Activated CD4-positive, alpha-beta T cell treated with anti-CD3 and anti-CD28 coated beads, Interleukin-2, amount 10 ng/mL, durations not matched to agents 7 days and 5 days (primary cell): ENCODE results near the gene CYTH1. TPM values are rescaled to one million over a fixed set of nuclear protein-coding genes. Genes with fewer than 3 reads are reported as not detected.
"Not testable (repeated sequence)": the region's sequence is repeated elsewhere in the genome, so short reads cannot be mapped to it uniquely, and the experiment has no call there.

Experiments
- CTCF ChIA-PET: fragments of 350-600 bp; sonication (Branson Sonifier 250); formaldehyde crosslinking; loops from one replicate; lab custom pipeline; 2021; ENCODE audit warnings: antibody characterized with exemption; lab: Charles Lee
- POLR2A ChIA-PET: fragments of 350-600 bp; sonication (Branson Sonifier 250); formaldehyde crosslinking; loops from one replicate; lab custom pipeline; 2021; ENCODE audit warnings: antibody characterized with exemption; lab: Charles Lee
- DNase-seq: peaks from one replicate; pipeline ENCODE4 v3.0.0-alpha.2; 2020
- H3K27ac Mint-ChIP-seq: one replicate; pipeline ENCODE4 v1.8.0; 2021; ENCODE audit warnings: mild to moderate bottlenecking, moderate library complexity, mixed read lengths
- H3K27me3 Mint-ChIP-seq: one replicate; pipeline ENCODE4 v1.8.0; 2021; ENCODE audit warnings: mixed read lengths
- H3K36me3 Mint-ChIP-seq: one replicate; pipeline ENCODE4 v1.8.0; 2021; ENCODE audit warnings: low read depth, mixed read lengths
- H3K4me1 Mint-ChIP-seq: one replicate; pipeline ENCODE4 v1.8.0; 2021; ENCODE audit warnings: mixed read lengths
- H3K4me3 Mint-ChIP-seq: one replicate; pipeline ENCODE4 v1.8.0; 2021; ENCODE audit warnings: mild to moderate bottlenecking, moderate library complexity, mixed read lengths
- H3K9me3 Mint-ChIP-seq: one replicate; pipeline ENCODE4 v1.8.0; 2021; ENCODE audit warnings: mixed read lengths
- total RNA-seq, 2 experiments: library from RNA; stranded (reverse); gene quantifications; one replicate each; pipeline ENCODE4 v1.2.3, GENCODE V29; 2021

CYTH1 gene
- total RNA-seq, 2 experiments from 2014 or later: 244 to 251 TPM

- POLR2A ChIA-PET: no interaction called here
- DNase-seq: no peak
- no peaks in the 10 kb centered on the region for H3K9me3 Mint-ChIP-seq
- no peak overlapping the region for H3K4me3 Mint-ChIP-seq
- no peak overlapping the region for H3K27ac Mint-ChIP-seq
- H3K36me3 Mint-ChIP-seq: peaks cover 22% of the 10 kb centered on the region
- no peaks in the 10 kb centered on the region for H3K27me3 Mint-ChIP-seq
- H3K4me1 Mint-ChIP-seq: peaks cover 45% of the 10 kb centered on the region
- CTCF ChIA-PET: interaction anchor here (0.6 to 1.0 kb wide), 2 partner anchors 24 to 590 kb away, joined by 3 read pairs; no protein-coding TSS in a partner anchor
Measured at GRCh38 chr17:78766225-78766624, 15.8 kb downstream of the CYTH1 start.

GRCh38 chr17:78765821-78766220, 16.3 kb downstream of the CYTH1 start:
- H3K4me1 Mint-ChIP-seq: peaks cover 46% of the 10 kb centered on the region
- H3K27me3 Mint-ChIP-seq: no peaks in the 10 kb centered on the region
- H3K4me3 Mint-ChIP-seq: no peak overlapping the region
- no peaks in the 10 kb centered on the region for H3K9me3 Mint-ChIP-seq
- ChIA-PET POLR2A (interaction anchor here (0.6 kb wide), 1 partner anchor 87 kb away, joined by 4 read pairs; no protein-coding TSS in a partner anchor), CTCF (interaction anchor here (0.6 to 1.0 kb wide), 2 partner anchors 24 to 589 kb away, joined by 3 read pairs; no protein-coding TSS in a partner anchor)
- peaks cover 23% of the 10 kb centered on the region for H3K36me3 Mint-ChIP-seq
- no peak for DNase-seq
- H3K27ac Mint-ChIP-seq: no peak overlapping the region

- DNase-seq: no peak
- CTCF ChIA-PET: interaction anchor here (1.9 kb wide), 1 partner anchor 16 kb away, joined by 7 read pairs; no protein-coding TSS in a partner anchor
- Mint-ChIP-seq H3K27me3 (no peaks in the 10 kb centered on the region), H3K36me3 (peaks cover 19% of the 10 kb centered on the region), H3K4me1 (peaks cover 47% of the 10 kb centered on the region), H3K4me3 (no peak overlapping the region), H3K9me3 (no peaks in the 10 kb centered on the region), H3K27ac (peak overlapping the region; percentile 6)
- POLR2A ChIA-PET: no interaction called here
Measured at GRCh38 chr17:78764871-78765270, 17.2 kb downstream of the CYTH1 start.

GRCh38 chr17:78763561-78763960, 18.5 kb downstream of the CYTH1 start:
- CTCF ChIA-PET: interaction anchor here (1.1 to 1.9 kb wide), 3 partner anchors 12 to 27 kb away, joined by 3 to 7 read pairs (median 3); no protein-coding TSS in a partner anchor
- H3K36me3 Mint-ChIP-seq: peaks cover 24% of the 10 kb centered on the region
- DNase-seq: no peak
- no peak overlapping the region for H3K27ac Mint-ChIP-seq
- peaks cover 60% of the 10 kb centered on the region for H3K4me1 Mint-ChIP-seq
- no peak overlapping the region for H3K4me3 Mint-ChIP-seq
- POLR2A ChIA-PET: interaction anchor here (0.6 kb wide), 1 partner anchor 68 kb away, joined by 4 read pairs; no protein-coding TSS in a partner anchor
- no peaks in the 10 kb centered on the region for H3K27me3 Mint-ChIP-seq
- H3K9me3 Mint-ChIP-seq: no peaks in the 10 kb centered on the region

- Mint-ChIP-seq H3K4me1 (peaks cover 74% of the 10 kb centered on the region), H3K4me3 (no peak overlapping the region), H3K36me3 (peaks cover 28% of the 10 kb centered on the region), H3K9me3 (no peaks in the 10 kb centered on the region), H3K27me3 (no peaks in the 10 kb centered on the region), H3K27ac (peak overlapping the region; percentile 71)
- POLR2A ChIA-PET: no interaction called here
- no peak for DNase-seq
- CTCF ChIA-PET: interaction anchor here (0.7 to 1.0 kb wide), 2 partner anchors 14 to 22 kb away, joined by 3 to 4 read pairs; no protein-coding TSS in a partner anchor
Measured at GRCh38 chr17:78761789-78762406, 20.2 kb downstream of the CYTH1 start.

- Mint-ChIP-seq H3K36me3 (peaks cover 38% of the 10 kb centered on the region), H3K27ac (peak overlapping the region; percentile 92), H3K4me1 (peaks cover 85% of the 10 kb centered on the region), H3K4me3 (peak overlapping the region; percentile 55), H3K27me3 (no peaks in the 10 kb centered on the region), H3K9me3 (no peaks in the 10 kb centered on the region)
- CTCF ChIA-PET: interaction anchor here (0.8 kb wide), 1 partner anchor 11 kb away, joined by 3 read pairs; no protein-coding TSS in a partner anchor
- POLR2A ChIA-PET: no interaction called here
- no peak for DNase-seq
Measured at GRCh38 chr17:78759969-78760352, 22.1 kb downstream of the CYTH1 start.

GRCh38 chr17:78759203-78759968, 22.7 kb downstream of the CYTH1 start:
- H3K27me3 Mint-ChIP-seq: no peaks in the 10 kb centered on the region
- CTCF ChIA-PET: interaction anchor here (0.8 to 1.2 kb wide), 4 partner anchors 8 to 44 kb away, joined by 3 read pairs; no protein-coding TSS in a partner anchor
- no peaks in the 10 kb centered on the region for H3K9me3 Mint-ChIP-seq
- peaks cover 35% of the 10 kb centered on the region for H3K36me3 Mint-ChIP-seq
- peak overlapping the region; percentile 92 for H3K27ac Mint-ChIP-seq
- peak; percentile 90 for DNase-seq
- H3K4me3 Mint-ChIP-seq: peak overlapping the region; percentile 55
- POLR2A ChIA-PET: interaction anchor here (0.6 kb wide), 1 partner anchor 31 kb away, joined by 14 read pairs; no protein-coding TSS in a partner anchor
- peaks cover 82% of the 10 kb centered on the region for H3K4me1 Mint-ChIP-seq

GRCh38 chr17:78753316-78754250, 28.5 kb downstream of the CYTH1 start:
- POLR2A ChIA-PET: no interaction called here
- H3K27me3 Mint-ChIP-seq: no peaks in the 10 kb centered on the region
- peaks cover 87% of the 10 kb centered on the region for H3K4me1 Mint-ChIP-seq
- no peaks in the 10 kb centered on the region for H3K9me3 Mint-ChIP-seq
- peak overlapping the region; percentile 37 for H3K4me3 Mint-ChIP-seq
- peak overlapping the region; percentile 81 for H3K27ac Mint-ChIP-seq
- DNase-seq: no peak
- H3K36me3 Mint-ChIP-seq: peaks cover 40% of the 10 kb centered on the region
- CTCF ChIA-PET: no interaction called here

GRCh38 chr17:78751447-78752161, 30.5 kb downstream of the CYTH1 start:
- Mint-ChIP-seq H3K4me3 (no peak overlapping the region), H3K9me3 (no peaks in the 10 kb centered on the region), H3K27me3 (no peaks in the 10 kb centered on the region), H3K27ac (peak overlapping the region; percentile 88), H3K4me1 (peaks cover 88% of the 10 kb centered on the region), H3K36me3 (peaks cover 38% of the 10 kb centered on the region)
- no peak for DNase-seq
- POLR2A ChIA-PET: no interaction called here
- CTCF ChIA-PET: no interaction called here

GRCh38 chr17:78751000-78751399, 31.1 kb downstream of the CYTH1 start:
- CTCF ChIA-PET: interaction anchor here (1.6 kb wide), 1 partner anchor 16 kb away, joined by 7 read pairs; no protein-coding TSS in a partner anchor
- H3K4me3 Mint-ChIP-seq, H3K27me3 Mint-ChIP-seq, POLR2A ChIA-PET, H3K9me3 Mint-ChIP-seq, DNase-seq: not testable (repeated sequence)
- Mint-ChIP-seq H3K27ac (peak overlapping the region; percentile 88), H3K36me3 (peaks cover 36% of the 10 kb centered on the region), H3K4me1 (peaks cover 88% of the 10 kb centered on the region)

GRCh38 chr17:78748730-78749317, 33.2 kb downstream of the CYTH1 start:
- CTCF ChIA-PET: interaction anchor here (1.0 to 2.2 kb wide), 6 partner anchors 9 to 36 kb away, joined by 3 to 6 read pairs (median 5); no protein-coding TSS in a partner anchor
- POLR2A ChIA-PET: interaction anchor here (0.6 to 1.0 kb wide), 2 partner anchors 19 to 25 kb away, joined by 3 to 4 read pairs; no protein-coding TSS in a partner anchor
- no peaks in the 10 kb centered on the region for H3K9me3 Mint-ChIP-seq
- peak; percentile 89 for DNase-seq
- H3K27me3 Mint-ChIP-seq: no peaks in the 10 kb centered on the region
- peak overlapping the region; percentile 87 for H3K27ac Mint-ChIP-seq
- peaks cover 93% of the 10 kb centered on the region for H3K4me1 Mint-ChIP-seq
- peaks cover 39% of the 10 kb centered on the region for H3K36me3 Mint-ChIP-seq
- peak overlapping the region; percentile 69 for H3K4me3 Mint-ChIP-seq
